Stimulated activated CD4-positive, alpha-beta T cell treated with anti-CD3 and anti-CD28 coated beads, Interleukin-1b, Interleukin-23, amount 100 ng/mL, for 48 hours (primary cell): ENCODE measurements around the gene LMTK2.
A peak's percentile ranks its signal among the peaks of the same experiment; 100 is the strongest.

Experiments used
- DNase-seq: peaks from one replicate; pipeline ENCODE4 v3.0.0-alpha.2; 2020

LMTK2 gene

GRCh38 chr7:98240961-98241673, 134.5 kb downstream of the LMTK2 start:
- DNase-seq, result peak; percentile 19

- DNase-seq, result no peak
These were observed 135.1 kb downstream of the LMTK2 start for GRCh38 chr7:98241674-98242241.

GRCh38 chr7:98242342-98242741, 135.7 kb downstream of the LMTK2 start:
- no peak for DNase-seq

GRCh38 chr7:98242934-98243333, 136.3 kb downstream of the LMTK2 start:
- DNase-seq, result no peak

- no peak for DNase-seq
These were observed 138.2 kb downstream of the LMTK2 start for GRCh38 chr7:98244871-98245270.

GRCh38 chr7:98248156-98248555, 141.5 kb downstream of the LMTK2 start:
- DNase-seq, result no peak

- no peak for DNase-seq
These were observed 142.4 kb downstream of the LMTK2 start for GRCh38 chr7:98249106-98249505.

GRCh38 chr7:98250789-98251188, 144.1 kb downstream of the LMTK2 start:
- peak; percentile 53 for DNase-seq

GRCh38 chr7:98251231-98251600, 144.6 kb downstream of the LMTK2 start:
- DNase-seq, result peak; percentile 10

GRCh38 chr7:98251601-98252424, 145.2 kb downstream of the LMTK2 start, which contains the start of gene TECPR1:
TECPR1 (minus strand) TSS chr7:98252232; CDS start chr7:98246146, 6,086 bp downstream.
- peak; percentile 88 for DNase-seq

GRCh38 chr7:98252425-98253054, 145.9 kb downstream of the LMTK2 start:
- no peak for DNase-seq

GRCh38 chr7:98254516-98254915, 147.9 kb downstream of the LMTK2 start:
- no peak for DNase-seq

GRCh38 chr7:98254951-98255610, 148.4 kb downstream of the LMTK2 start:
- DNase-seq, result peak; percentile 22

GRCh38 chr7:98256431-98256830, 149.8 kb downstream of the LMTK2 start:
- DNase-seq, result no peak

GRCh38 chr7:98257701-98258100, 151.0 kb downstream of the LMTK2 start:
- DNase-seq, result no peak
